GM19193 (cell line): ENCODE data around the gene USP43.

Source experiments
- POLR2A ChIP-seq: IDR thresholded peaks from 4 replicates; pipeline ENCODE4 v1.6.1; 2011; ENCODE audit not compliant: insufficient read depth, insufficient read length; ENCODE audit errors: extremely low read depth

USP43 gene

DNA sequence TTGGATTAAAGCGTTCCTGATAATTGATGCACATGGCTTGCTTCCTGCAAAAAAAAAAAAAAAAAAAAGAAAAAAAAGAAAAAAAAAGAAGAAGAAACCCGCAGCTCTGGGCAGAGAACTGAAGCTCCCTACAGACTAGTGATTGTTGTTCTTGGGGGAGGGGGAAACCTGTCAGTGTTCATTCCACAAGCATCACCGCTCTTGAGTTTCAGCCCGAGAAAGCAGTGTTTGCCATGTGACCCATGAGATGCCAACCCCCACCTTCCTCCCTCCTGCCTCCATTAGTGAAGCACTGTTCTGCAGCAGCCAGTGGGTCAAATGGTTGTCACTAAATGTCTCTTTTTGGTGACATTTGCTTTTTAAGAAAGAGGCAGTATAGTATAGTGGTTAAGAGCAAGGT, 1.7 kb downstream of the USP43 start:
- no peak for TF ChIP-seq POLR2A

DNA sequence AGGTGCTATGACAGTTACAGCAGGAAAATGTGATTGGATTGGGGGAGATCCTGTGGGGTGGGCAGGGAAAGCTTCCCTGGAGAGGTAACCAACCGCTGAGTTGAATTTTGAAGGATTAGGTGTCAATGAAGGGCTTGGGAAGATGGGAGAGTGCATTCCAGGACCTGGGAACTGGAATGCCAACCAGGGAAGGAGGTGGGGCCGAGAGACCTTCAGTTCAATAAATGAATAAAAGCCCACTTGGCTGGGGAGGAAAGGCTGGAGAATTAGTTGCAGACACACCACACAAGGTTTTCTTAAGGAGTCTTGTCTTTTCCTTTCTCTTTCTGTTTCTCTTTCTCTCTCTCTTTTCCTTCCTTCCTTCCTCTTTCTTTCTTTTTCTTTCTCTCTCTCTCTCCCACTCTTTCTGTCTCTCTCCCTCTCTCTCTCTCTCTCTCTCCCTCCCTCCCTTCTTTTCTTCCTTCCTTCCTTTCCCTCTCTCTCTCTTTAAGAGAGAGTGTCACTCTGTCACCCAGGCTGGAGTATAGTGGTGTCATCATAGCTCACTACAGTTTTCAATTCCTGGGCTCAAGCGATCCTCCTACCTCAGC, 3.3 kb downstream of the USP43 start:
- TF ChIP-seq POLR2A, result no peak

- no peak for TF ChIP-seq POLR2A
These were observed 13.4 kb downstream of the USP43 start for GRCh38 chr17:9658593-9659211.

- TF ChIP-seq POLR2A, result no peak
These were observed 15.7 kb downstream of the USP43 start for GRCh38 chr17:9661027-9661426.

DNA sequence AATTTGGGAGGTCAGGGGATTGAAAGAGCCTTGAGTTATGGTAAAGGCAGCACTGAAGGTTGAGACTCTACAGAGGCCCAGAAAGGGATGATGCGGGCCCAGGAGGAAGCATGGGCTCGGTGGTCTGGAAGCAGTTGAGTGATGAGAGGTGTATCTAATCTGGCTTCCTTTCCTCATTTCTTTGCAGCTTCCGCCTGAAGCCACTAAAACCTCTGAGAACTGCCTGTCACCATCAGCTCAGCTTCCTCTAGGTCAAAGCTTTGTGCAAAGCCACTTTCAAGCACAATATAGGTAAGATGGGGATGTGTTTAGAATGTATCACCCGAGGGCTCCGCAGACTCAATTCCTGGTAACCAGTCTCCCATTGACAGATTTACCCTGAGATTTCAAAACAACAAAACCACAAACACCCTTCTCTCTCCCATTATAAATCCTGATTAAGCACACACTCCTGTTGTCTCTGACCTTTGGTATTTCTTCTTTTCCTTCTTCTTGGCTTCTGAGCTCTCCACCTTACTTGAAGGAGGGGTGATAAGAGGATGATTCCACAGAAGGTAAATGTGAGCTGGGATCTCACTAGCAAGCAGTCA, 21.2 kb downstream of the USP43 start:
- no peak for TF ChIP-seq POLR2A

GRCh38 chr17:9668517-9668916, 23.2 kb downstream of the USP43 start:
- TF ChIP-seq POLR2A, result no peak

DNA sequence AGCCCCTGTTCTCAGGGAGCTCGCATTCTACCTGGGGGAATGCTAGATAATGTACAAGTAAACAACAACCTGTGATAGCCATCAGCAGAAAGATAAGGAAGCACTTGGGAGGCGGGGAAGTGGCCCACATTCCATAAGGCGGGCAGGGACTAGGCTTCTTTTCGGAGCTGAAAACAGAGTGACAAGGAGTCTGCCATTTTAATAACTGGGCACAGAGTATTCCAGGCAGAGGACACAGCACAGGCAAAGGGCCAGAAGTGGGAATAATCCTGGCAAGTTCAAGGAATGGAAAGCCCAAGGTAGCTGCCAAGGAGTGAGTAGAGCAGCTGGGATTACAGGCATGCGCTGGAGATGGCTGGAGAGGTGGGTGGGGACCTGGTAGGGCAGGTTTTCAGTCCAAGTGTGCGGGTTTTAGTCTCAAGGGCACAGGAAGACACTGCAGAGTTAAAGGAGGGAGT, 24.3 kb downstream of the USP43 start:
- TF ChIP-seq POLR2A, result no peak

DNA sequence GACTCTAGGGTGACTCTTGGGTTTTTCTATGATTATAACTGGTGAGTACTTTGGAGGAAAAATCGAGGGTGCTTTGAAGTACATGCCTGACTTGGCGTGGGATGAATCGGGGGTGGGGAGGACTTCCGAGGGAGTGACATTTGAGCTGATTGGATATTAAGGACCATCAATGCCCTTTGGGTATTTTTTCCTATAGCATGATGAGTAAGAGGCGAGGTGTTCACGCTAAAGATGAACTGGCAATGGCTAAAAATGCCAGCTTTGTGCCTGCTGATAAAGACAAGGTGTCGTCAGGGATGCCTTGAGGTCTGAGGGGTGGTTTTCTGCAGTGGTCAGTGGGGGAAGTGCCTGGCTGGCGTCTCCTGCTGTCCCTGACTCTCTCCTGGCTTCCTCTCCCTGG, 25.3 kb downstream of the USP43 start:
- no peak for TF ChIP-seq POLR2A

- TF ChIP-seq POLR2A, result no peak
These were observed 26.2 kb downstream of the USP43 start for GRCh38 chr17:9671559-9671958.

GRCh38 chr17:9672266-9672665, 26.9 kb downstream of the USP43 start:
- TF ChIP-seq POLR2A, result no peak

GRCh38 chr17:9672691-9673090, 27.4 kb downstream of the USP43 start:
- no peak for TF ChIP-seq POLR2A

DNA sequence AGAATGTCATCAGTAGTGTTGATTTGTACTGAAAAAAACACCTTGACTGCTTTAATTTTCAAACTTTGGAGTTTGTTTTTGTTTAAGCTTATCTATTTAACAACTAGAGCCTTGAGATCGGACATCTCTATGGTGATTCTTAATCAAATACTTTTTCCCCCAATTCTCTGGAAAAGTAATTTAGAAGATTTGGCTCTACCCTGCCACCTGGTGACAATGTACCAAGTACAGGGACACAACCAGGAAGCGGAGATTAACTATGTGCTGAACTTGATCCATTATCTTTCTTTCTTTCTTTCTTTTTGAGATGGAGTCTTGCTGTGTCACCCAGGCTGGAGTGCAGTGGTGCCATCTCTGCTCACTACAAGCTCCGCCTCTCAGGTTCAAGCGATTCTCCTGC, 30.8 kb downstream of the USP43 start:
- no peak for TF ChIP-seq POLR2A

DNA sequence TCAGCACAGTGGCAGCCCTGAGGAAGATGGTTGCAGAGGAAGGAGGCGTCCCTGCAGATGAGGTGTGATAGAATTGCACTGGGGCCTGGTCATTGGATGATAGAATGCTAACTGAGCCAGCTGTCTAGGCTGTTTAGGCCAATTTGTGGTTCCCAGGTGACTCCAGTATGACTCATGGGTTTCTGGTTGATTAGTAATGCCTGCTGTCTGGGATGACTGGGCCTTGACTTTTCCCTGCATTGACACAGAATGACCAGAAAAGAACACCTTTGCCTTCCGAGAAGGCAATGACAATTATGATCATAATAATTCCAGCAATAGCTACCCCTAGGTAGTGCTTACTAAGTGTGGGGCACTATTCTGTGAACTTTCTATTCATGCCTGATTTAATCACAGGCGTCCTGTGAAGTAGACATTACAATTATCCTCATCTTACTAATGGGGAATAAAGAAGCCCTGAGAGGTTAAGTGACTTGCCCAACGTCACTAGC, 31.5 kb downstream of the USP43 start:
- TF ChIP-seq POLR2A, result no peak

DNA sequence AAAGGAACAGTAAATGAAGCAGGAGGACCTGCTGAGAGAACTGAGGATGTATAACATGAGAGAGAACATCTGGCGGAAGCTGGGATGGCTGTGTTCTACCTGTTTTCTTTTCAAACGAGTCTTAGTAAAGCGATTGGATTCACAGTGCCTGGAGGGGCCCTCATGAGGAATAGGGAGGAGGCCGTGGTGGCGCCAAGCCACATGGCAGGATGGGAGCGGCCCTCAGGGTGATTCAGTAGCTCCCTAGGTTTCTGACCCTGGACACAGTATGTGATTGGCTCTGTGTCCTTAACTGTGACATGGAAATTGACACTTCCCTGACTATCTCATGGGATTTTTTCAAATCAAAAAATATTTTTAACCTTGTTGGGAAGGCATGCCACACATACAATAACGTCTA, 32.1 kb downstream of the USP43 start:
- TF ChIP-seq POLR2A, result no peak

DNA sequence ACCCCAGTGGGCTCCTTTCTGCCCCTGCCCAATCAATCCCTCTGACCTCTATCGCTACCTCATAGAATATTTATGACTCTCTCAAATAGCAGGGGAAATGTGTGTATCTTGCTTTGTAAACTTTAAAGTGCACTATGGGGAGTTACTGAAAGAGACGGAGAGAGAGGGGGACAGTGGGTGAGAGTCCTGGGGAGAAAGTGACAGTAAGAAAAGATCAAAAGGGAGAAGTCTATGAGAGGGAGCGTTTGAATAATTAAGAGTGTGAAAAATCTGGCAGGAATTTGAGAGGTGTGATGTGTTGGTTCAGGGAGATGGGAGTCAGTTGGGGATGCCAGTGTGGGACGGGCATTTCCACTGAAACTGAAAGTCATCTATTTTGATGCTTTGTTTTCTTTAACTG, 32.6 kb downstream of the USP43 start:
- TF ChIP-seq POLR2A, result no peak

DNA sequence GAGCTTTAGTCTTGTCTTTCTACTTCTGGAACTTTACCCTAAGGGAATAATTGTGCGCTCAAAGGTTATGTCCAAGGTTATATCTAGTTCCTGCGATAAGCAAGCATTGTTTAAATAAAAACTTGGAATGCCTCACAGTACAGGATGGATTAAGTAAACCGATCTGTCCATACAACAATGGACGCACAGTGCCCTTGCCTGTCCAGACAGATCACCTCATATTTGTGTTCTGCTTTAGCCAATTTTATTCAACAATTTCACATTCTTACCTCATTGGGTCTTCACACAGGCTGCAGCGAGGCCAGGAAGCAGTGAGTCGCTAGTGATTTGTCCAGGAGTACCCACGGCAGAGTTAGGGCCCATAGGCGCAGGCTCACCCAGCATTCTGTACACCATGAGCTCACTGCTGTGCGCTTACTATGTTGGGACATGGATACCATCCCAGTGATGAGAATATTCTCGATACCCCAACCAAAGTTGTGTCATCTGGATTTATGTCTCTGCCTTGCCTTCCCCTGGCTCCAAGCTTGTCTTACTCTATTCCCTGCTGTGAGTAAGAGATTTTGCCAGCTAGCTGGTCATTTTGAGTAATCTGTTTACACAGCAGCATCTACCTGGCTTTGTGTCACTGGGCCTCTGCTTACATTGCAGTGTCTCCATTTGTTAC, 39.8 kb downstream of the USP43 start:
- no peak for TF ChIP-seq POLR2A
